ENCODE measurements around the gene LSM7.

LSM7 gene

GRCh38 chr19:2323707-2324106, 4.7 kb downstream of the LSM7 start:
- no peak for DNase-seq (ENCODE audit: low spot score)

GRCh38 chr19:2321565-2322283, 6.7 kb downstream of the LSM7 start:
- no peak for DNase-seq (ENCODE audit: low spot score)

GRCh38 chr19:2320939-2321338, 7.4 kb downstream of the LSM7 start:
- no peak for DNase-seq (ENCODE audit: low spot score)

- DNase-seq (ENCODE audit: low spot score) = no peak
Measured at GRCh38 chr19:2320049-2320448, 8.3 kb downstream of the LSM7 start.

GRCh38 chr19:2319551-2319950, 8.8 kb downstream of the LSM7 start:
- no peak for DNase-seq (ENCODE audit: low spot score)

- DNase-seq (ENCODE audit: low spot score) = no peak
Measured at GRCh38 chr19:2318923-2319322, 9.5 kb downstream of the LSM7 start.

GRCh38 chr19:2317756-2318155, 10.6 kb downstream of the LSM7 start:
- DNase-seq (ENCODE audit: low spot score) = no peak

GRCh38 chr19:2317300-2317699, 11.1 kb downstream of the LSM7 start:
- no peak for DNase-seq (ENCODE audit: low spot score)

GRCh38 chr19:2315818-2316353, 12.5 kb downstream of the LSM7 start:
- DNase-seq (ENCODE audit: low spot score) = no peak

GRCh38 chr19:2315121-2315817, 13.1 kb downstream of the LSM7 start:
- DNase-seq (ENCODE audit: low spot score) = no peak

GRCh38 chr19:2312820-2313501, 15.4 kb downstream of the LSM7 start:
- no peak for DNase-seq (ENCODE audit: low spot score)

- DNase-seq (ENCODE audit: low spot score) = no peak
Measured at GRCh38 chr19:2311093-2311492, 17.3 kb downstream of the LSM7 start.

- no peak for DNase-seq (ENCODE audit: low spot score)
Measured at GRCh38 chr19:2309734-2310362, 18.5 kb downstream of the LSM7 start.

- DNase-seq (ENCODE audit: low spot score) = no peak
Measured at GRCh38 chr19:2308114-2308556, 20.3 kb downstream of the LSM7 start, which contains the start of gene LINGO3. TSS of gene LINGO3 (minus strand) at chr19:2308154. CDS start at chr19:2291776, 16,378 bp downstream.

GRCh38 chr19:2307518-2308012, 20.8 kb downstream of the LSM7 start:
- no peak for DNase-seq (ENCODE audit: low spot score)

- no peak for DNase-seq (ENCODE audit: low spot score)
Measured at GRCh38 chr19:2306971-2307370, 21.4 kb downstream of the LSM7 start.

GRCh38 chr19:2306281-2306806, 22.0 kb downstream of the LSM7 start:
- DNase-seq (ENCODE audit: low spot score) = no peak

- DNase-seq (ENCODE audit: low spot score) = no peak
Measured at GRCh38 chr19:2305452-2306280, 22.7 kb downstream of the LSM7 start.

GRCh38 chr19:2303211-2303798, 25.1 kb downstream of the LSM7 start:
- DNase-seq (ENCODE audit: low spot score) = no peak
